Mesothelial cell of epicardium (in vitro differentiated cells): ENCODE results near the gene IL17RB. TPM values are rescaled to one million over a fixed set of nuclear protein-coding genes. Genes with fewer than 3 reads are reported as not detected.

Source experiments
- DNase-seq, 2 experiments: peaks; one replicate each; pipeline ENCODE4 v3.0.0; 2021; ENCODE audit warnings: low spot score in 2 of 2; ENCODE audit not compliant: unreplicated experiment in 2 of 2
- H3K27ac Mint-ChIP-seq: 2 replicates; pipeline ENCODE4 v1.8.0; 2021; ENCODE audit warnings: mixed read lengths
- H3K27me3 Mint-ChIP-seq: 2 replicates; pipeline ENCODE4 v1.8.0; 2021; ENCODE audit warnings: low read depth, mixed read lengths
- H3K36me3 Mint-ChIP-seq: 2 replicates; pipeline ENCODE4 v1.8.0; 2021; ENCODE audit warnings: mixed read lengths
- H3K4me1 Mint-ChIP-seq: 2 replicates; pipeline ENCODE4 v1.8.0; 2021; ENCODE audit warnings: mixed read lengths
- H3K4me3 Mint-ChIP-seq: 2 replicates; pipeline ENCODE4 v1.8.0; 2021; ENCODE audit warnings: mild to moderate bottlenecking, moderate library complexity, mixed read lengths
- H3K9me3 Mint-ChIP-seq: 2 replicates; pipeline ENCODE4 v1.8.0; 2021; ENCODE audit warnings: mixed read lengths
- CTCF ChIP-seq: fragments of 200-600 bp; sonication (generic); IDR thresholded peaks from one replicate; pipeline ENCODE4 v1.5.0; 2021; ENCODE audit warnings: antibody characterized with exemption; ENCODE audit not compliant: unreplicated experiment
- total RNA-seq: library from RNA; stranded (reverse); gene quantifications from 3 replicates; pipeline ENCODE4 v1.2.1, GENCODE V29; 2021

The IL17RB gene
- total RNA-seq, 1 donor from 2014 or later: 1.4 TPM

- peaks cover 4% of the 10 kb centered on the region for H3K27me3 Mint-ChIP-seq
- H3K9me3 Mint-ChIP-seq: no peaks in the 10 kb centered on the region
- no peak for TF ChIP-seq CTCF
- no peaks in the 10 kb centered on the region for H3K36me3 Mint-ChIP-seq
- DNase-seq: no peak
- H3K4me3 Mint-ChIP-seq: no peak overlapping the region
- H3K4me1 Mint-ChIP-seq: peaks cover 17% of the 10 kb centered on the region
- no peak overlapping the region for H3K27ac Mint-ChIP-seq
Observed at GRCh38 chr3:53802256-53802880, 44.0 kb upstream of the IL17RB start.

DNA sequence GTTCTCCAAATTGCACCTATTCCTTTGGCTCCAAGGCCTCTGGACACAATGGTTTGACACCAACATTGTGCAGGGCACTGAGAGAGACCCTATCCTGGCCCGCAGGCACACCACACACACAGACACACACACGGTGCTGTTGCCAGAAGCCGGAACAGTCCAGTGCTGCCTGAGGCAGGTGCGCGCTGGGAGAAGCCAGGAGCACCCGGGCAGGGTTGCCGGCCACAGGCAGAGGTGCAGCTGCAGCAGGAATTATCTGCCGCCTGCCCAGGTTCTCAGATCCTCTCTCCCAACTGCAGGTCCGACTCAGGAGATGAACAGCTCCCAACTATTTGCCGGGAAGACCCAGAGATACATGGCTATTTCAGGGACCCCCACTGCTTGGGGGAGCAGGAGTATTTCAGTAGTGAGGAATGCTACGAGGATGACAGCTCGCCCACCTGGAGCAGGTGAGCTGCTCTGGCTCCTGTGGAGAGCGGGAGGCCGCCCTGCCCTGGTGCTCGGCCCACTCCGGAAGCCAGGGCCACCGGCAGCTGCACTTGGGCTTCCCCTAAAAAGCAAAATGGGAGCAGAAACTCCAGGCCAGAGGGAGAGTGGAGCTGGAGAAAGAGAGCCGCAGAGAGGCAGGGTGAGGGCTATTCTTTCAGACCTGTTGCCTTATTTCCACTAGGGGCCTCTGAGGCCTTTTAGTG lies 43.1 kb upstream of the IL17RB start:
- Mint-ChIP-seq H3K9me3 (no peaks in the 10 kb centered on the region), H3K36me3 (no peaks in the 10 kb centered on the region), H3K27ac (no peak overlapping the region), H3K4me3 (no peak overlapping the region), H3K27me3 (peaks cover 4% of the 10 kb centered on the region), H3K4me1 (peaks cover 19% of the 10 kb centered on the region)
- DNase-seq: no peak
- TF ChIP-seq CTCF: no peak

- H3K27ac Mint-ChIP-seq: no peak overlapping the region
- DNase-seq: no peak
- TF ChIP-seq CTCF: no peak
- peaks cover 19% of the 10 kb centered on the region for H3K4me1 Mint-ChIP-seq
- H3K36me3 Mint-ChIP-seq: no peaks in the 10 kb centered on the region
- H3K4me3 Mint-ChIP-seq: no peak overlapping the region
- no peaks in the 10 kb centered on the region for H3K9me3 Mint-ChIP-seq
- H3K27me3 Mint-ChIP-seq: peaks cover 4% of the 10 kb centered on the region
Observed at GRCh38 chr3:53803816-53804695, 42.3 kb upstream of the IL17RB start.

GRCh38 chr3:53804697-53805462 lies 41.5 kb upstream of the IL17RB start:
- no peak overlapping the region for H3K27ac Mint-ChIP-seq
- TF ChIP-seq CTCF: no peak
- H3K36me3 Mint-ChIP-seq: no peaks in the 10 kb centered on the region
- peaks cover 19% of the 10 kb centered on the region for H3K4me1 Mint-ChIP-seq
- DNase-seq: no peak
- no peak overlapping the region for H3K4me3 Mint-ChIP-seq
- no peaks in the 10 kb centered on the region for H3K9me3 Mint-ChIP-seq
- peaks cover 4% of the 10 kb centered on the region for H3K27me3 Mint-ChIP-seq

GRCh38 chr3:53805463-53806159 lies 40.8 kb upstream of the IL17RB start:
- Mint-ChIP-seq H3K27me3 (peaks cover 4% of the 10 kb centered on the region), H3K4me3 (no peak overlapping the region), H3K4me1 (peaks cover 19% of the 10 kb centered on the region), H3K9me3 (no peaks in the 10 kb centered on the region), H3K27ac (no peak overlapping the region), H3K36me3 (no peaks in the 10 kb centered on the region)
- DNase-seq: no peak
- TF ChIP-seq CTCF: no peak
